ENCODE data around the gene WNT6.
"Not testable (repeated sequence)": the region's sequence is repeated elsewhere in the genome, so short reads cannot be mapped to it uniquely, and the experiment has no call there.

DNA sequence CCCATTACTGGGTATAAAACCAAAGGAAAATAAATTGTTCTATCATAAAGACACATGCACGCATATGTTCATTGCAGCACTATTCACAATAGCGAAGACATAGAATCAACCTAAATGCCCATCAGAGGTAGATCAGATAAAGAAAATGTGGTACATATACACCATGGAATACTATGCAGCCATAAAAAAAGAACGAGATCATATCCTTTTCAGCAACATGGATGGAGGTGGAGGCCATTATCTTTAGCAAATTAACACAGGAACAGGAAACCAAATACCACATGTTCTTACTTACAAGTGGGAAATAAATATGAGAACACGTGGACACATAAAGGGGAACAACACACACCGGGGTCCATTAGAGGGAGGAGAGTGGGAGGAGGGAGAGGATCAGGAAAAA lies 15.3 kb upstream of the WNT6 start:
- TF ChIP-seq POLR2A, CTCF (IDR thresholded peaks at IDR 0.05): not testable (repeated sequence)

All from thyroid gland (tissue), 4 donors.